ENCODE data around the gene MDC1. TPM values are rescaled to one million over a fixed set of nuclear protein-coding genes. Genes with fewer than 3 reads are reported as not detected.

MDC1 gene
- total and polyA plus RNA-seq, 2 donors (not counting 3 experiments of a cell fraction or from before 2014, with no cell fraction given): 16.8 to 42.3 TPM

DNA sequence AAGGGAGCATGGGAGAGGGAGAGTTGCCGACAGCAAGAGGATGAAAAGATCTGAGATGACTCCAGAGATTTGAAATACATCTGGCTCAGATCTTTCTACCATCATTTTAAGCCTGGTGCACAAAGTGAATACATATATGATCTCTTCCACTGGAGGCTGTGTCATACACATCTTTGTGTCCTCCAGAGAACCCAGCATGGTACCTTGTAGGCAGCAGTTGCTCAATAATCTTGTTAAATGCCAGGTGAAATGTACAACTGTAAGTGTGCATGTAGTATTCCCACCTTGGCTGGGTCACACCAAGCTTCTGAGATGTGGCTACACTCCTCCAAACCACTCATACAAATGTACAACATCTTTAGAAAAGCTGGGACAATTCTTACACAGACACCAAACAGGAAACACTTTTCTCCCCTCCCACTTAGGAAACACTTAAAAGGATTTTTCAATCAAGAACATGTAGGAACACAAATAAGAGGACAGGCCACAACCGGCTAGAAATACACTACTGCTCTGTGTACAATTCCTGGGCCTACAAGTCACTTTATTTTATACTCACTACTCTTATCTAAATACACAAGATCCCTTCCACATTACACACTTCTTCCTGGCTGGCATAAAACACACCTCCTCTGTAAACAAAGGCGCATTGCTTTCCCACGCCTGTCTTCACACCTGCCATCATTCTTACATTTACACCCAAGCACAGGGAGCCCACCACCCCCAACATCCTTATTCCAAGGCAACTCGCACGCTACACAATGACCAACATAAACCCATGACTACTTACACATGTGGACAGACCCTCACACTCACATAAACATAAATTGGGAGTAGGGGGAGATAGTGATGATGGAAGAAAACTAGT, 31.1 kb upstream of the MDC1 start:
- Histone ChIP-seq H3K9me3 (replicated peaks; ENCODE audit: control insufficient read depth, insufficient read depth, low read length) (no peaks in the 10 kb centered on the region), H3K9me1 (replicated peaks; ENCODE audit: control insufficient read depth, extremely low read depth, insufficient read depth, low read length) (no peaks in the 10 kb centered on the region), H3K4me3 (replicated peaks in 1 of 3; ENCODE audit: insufficient read depth in 1 of 3, low read depth in 1 of 3, low read length in 3 of 3) (peak overlapping the region in 1 of 3 experiments; percentile 24), H4K20me1 (replicated peaks; ENCODE audit: control insufficient read depth, extremely low read depth, insufficient read depth, low read length) (no peaks in the 10 kb centered on the region), H3K27me3 (ENCODE audit: control insufficient read depth in 2 of 2, insufficient read depth in 2 of 2, low read length in 2 of 2) (no peaks in the 10 kb centered on the region), H3K4me1 (ENCODE audit: control insufficient read depth, extremely low read depth, insufficient read depth, low read length) (peaks cover 59% of the 10 kb centered on the region), H3K79me2 (ENCODE audit: control insufficient read depth, insufficient read depth, low read length) (peaks cover 12% of the 10 kb centered on the region), H3K4me2 (ENCODE audit: insufficient read depth, low read length) (peak overlapping the region; percentile 44), H3K36me3 (ENCODE audit: control insufficient read depth in 2 of 2, extremely low read depth in 1 of 2, insufficient read depth in 2 of 2, low read length in 2 of 2) (no peaks in the 10 kb centered on the region), H2AFZ (ENCODE audit: low read depth, low read length) (no peak overlapping the region), H3K27ac (ENCODE audit: insufficient read depth, low read depth, low read length) (peak overlapping the region; percentile 89), H3K9ac (replicated peaks; ENCODE audit: extremely low read depth, insufficient read depth, low read length) (peak overlapping the region; percentile 78)
- TF ChIP-seq POLR2A (IDR thresholded peaks at IDR 0.05; ENCODE audit: low read depth, low read length) (peak; percentile 55), EZH2 (IDR thresholded peaks at IDR 0.05; ENCODE audit: borderline replicate concordance, low read depth, low read length, severe bottlenecking) (no peak), FOS (IDR thresholded peaks at IDR 0.05; ENCODE audit: borderline replicate concordance, insufficient read depth, low read length) (no peak), JUN (IDR thresholded peaks at IDR 0.05; ENCODE audit: borderline replicate concordance, insufficient read depth, insufficient read length, low read depth) (peak; percentile 55), POLR2AphosphoS5 (IDR thresholded peaks at IDR 0.05; ENCODE audit: insufficient read depth, low read depth, low read length) (peak; percentile 33), GATA2 (IDR thresholded peaks at IDR 0.05; ENCODE audit: insufficient read depth, insufficient read length, low read depth, low read length) (peak; percentile 50), MYC (IDR thresholded peaks at IDR 0.05; ENCODE audit: low read depth, low read length) (no peak)
- TF ChIP-seq, protein P1, sequence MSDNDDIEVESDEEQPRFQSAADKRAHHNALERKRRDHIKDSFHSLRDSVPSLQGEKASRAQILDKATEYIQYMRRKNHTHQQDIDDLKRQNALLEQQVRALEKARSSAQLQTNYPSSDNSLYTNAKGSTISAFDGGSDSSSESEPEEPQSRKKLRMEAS (IDR thresholded peaks at IDR 0.05; ENCODE audit: insufficient read depth, insufficient read length): no peak
- TF ChIP-seq, protein P2, sequence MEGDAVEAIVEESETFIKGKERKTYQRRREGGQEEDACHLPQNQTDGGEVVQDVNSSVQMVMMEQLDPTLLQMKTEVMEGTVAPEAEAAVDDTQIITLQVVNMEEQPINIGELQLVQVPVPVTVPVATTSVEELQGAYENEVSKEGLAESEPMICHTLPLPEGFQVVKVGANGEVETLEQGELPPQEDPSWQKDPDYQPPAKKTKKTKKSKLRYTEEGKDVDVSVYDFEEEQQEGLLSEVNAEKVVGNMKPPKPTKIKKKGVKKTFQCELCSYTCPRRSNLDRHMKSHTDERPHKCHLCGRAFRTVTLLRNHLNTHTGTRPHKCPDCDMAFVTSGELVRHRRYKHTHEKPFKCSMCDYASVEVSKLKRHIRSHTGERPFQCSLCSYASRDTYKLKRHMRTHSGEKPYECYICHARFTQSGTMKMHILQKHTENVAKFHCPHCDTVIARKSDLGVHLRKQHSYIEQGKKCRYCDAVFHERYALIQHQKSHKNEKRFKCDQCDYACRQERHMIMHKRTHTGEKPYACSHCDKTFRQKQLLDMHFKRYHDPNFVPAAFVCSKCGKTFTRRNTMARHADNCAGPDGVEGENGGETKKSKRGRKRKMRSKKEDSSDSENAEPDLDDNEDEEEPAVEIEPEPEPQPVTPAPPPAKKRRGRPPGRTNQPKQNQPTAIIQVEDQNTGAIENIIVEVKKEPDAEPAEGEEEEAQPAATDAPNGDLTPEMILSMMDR (IDR thresholded peaks at IDR 0.05; ENCODE audit: extremely low read depth in 1 of 2, insufficient read depth in 1 of 2, low read depth in 1 of 2, low read length in 2 of 2): no peak
- intact Hi-C loops (cut with micrococcal nuclease): loop anchor here (1.0 to 2.0 kb wide), 3 partner anchors 16 to 53 kb away; no protein-coding TSS in a partner anchor
- DNase-seq (ENCODE audit: low read depth, low spot score): peak; percentile 98
- dilution Hi-C loops (cut with MboI; ENCODE audit: extremely low pct_ligation_motif_present, low sequenced_read_pairs): loop anchor here (25.0 kb wide), 1 partner anchor 139 kb away; the partner anchor contains the start of gene DDR1
- no TSS peak for BruUV-seq (replicated peaks)
- FAIRE-seq: peak; percentile 82
- CTCF ChIA-PET: interaction anchor here (0.8 to 2.2 kb wide), 12 partner anchors 16 to 332 kb away, joined by 3 to 10 read pairs (median 4); no protein-coding TSS in a partner anchor
- POLR2A ChIA-PET: interaction anchor here (1.2 to 2.0 kb wide), 4 partner anchors 11 to 79 kb away, joined by 3 to 5 read pairs (median 4); no protein-coding TSS in a partner anchor

Measured in endothelial cell of umbilical vein (primary cell).